Activated CD4-positive, alpha-beta T cell treated with anti-CD3 and anti-CD28 coated beads, Interleukin-2, amount 50 U/mL, for 1 hour (primary cell): ENCODE data around the gene SLC2A4.

Experiments
- DNase-seq: peaks from one replicate; pipeline ENCODE4 v3.0.0-alpha.2; 2020

Gene SLC2A4

DNA sequence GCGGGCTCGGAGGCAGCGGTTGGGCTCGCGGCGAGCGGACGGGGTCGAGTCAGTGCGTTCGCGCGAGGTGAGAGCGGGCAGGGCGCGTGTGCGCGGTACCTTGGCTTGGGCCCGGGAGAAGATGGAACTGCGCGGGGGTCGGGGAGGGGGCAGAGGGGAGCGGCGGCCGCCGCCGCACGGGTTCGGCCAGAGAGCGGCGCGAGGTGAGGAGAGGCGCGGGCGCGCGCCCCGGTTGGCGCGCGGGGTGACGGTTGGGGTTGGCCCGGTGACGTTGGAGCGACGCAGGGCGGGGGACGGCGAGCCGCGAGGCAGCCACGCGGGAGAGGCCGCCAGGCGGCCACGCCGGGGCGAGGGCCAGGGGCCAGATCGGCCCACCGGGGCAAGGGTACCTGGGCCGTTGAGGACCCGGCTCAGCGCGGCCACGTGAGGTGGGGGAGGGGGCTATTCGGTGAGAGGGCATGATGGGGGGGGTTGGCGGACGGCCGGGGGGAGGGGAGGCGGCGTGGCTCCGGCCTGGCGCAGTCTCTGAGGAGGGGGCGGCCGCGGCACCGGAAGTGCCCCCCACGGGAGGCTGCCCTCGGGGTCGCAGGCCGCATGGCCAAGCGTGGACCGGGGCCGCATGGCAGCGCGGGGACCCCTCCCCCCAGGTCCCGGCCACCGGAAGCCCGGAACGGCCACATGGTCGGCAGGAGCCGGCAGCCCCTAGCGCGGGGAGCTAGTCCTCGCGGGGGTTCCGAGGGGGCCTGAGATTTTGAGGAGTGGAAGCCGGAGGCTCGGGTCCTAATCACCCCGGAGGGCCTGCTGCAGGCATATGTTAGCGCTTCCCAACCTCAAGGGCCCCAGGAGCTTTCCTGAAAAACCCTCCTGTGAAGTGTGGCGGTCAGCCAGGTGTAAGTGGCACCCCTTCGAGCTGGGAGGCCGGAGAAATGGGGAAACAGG, 26.4 kb downstream of the SLC2A4 start:
- peak; percentile 59 for DNase-seq

DNA sequence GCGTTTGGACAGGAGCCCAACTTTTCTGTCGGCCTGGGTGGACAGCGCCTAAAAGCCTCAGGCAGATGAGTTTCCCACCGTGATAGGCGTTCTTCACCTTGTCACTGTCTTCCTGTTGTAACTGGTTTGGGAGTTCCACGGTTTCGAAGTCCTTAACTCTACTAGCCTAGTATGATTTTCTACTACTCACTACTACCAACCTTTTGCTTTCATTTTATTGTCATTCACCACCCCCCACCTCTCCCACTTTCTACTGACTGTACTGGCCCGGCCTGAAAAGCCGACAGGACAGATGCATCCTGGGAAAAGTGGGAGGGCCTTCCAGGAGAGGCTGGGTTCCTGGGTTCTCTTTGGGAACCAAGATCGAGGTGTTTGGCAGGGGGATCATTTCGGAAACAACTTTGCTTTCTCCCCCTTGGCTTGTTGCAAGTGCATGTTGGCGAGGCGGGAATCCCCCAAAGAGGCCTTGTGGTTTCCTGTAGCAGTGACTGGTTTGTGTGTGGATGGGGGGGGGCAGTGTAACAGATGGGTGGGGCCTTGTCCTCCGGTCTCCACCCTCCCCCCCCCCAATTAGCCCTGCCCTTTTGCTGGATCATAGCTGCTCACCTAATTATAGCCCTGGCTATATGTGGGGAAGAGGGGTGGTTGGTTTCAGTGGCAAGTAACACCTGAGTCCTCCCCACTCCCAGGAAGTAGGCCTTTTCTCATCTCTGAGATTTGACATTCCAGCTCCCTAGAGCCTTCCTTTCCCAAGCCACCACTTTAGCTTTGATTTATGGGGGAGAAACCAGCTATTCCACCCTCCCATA, 27.3 kb downstream of the SLC2A4 start:
- peak; percentile 84 for DNase-seq

DNA sequence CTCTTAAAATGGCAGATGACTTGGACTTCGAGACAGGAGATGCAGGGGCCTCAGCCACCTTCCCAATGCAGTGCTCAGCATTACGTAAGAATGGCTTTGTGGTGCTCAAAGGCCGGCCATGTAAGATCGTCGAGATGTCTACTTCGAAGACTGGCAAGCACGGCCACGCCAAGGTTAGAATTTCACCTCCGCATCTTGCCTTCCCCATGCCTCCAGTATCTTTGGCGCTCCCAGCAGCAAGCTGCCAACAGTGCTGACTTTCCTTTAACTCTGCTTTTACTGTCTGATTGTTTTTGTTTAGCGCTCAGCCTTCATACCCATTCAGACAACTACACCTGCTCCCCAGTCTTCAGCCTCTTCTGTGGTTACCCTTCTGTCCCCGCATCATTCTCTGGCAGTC, 28.1 kb downstream of the SLC2A4 start:
- no peak for DNase-seq

DNA sequence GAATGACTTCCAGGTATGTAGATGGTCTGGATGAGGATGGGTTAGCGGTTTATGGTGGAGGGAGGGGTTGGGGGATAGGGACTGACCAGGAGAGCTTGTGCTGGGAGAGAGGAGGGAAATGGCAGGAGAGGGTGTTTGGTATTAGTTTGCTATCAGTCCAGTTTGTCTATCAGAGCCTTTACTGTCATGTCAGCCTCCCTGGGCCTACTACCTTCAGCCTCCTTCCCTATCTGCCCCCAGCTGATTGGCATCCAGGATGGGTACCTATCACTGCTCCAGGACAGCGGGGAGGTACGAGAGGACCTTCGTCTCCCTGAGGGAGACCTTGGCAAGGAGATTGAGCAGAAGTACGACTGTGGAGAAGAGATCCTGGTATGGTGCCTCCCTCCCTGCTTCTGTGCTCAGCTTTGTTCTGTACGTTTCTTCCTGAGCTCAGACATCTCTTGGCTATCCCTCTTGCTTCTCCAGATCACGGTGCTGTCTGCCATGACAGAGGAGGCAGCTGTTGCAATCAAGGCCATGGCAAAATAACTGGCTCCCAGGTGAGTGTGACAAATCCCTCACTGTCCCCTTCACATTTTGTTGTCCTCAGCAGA, 29.7 kb downstream of the SLC2A4 start:
- DNase-seq: no peak

DNA sequence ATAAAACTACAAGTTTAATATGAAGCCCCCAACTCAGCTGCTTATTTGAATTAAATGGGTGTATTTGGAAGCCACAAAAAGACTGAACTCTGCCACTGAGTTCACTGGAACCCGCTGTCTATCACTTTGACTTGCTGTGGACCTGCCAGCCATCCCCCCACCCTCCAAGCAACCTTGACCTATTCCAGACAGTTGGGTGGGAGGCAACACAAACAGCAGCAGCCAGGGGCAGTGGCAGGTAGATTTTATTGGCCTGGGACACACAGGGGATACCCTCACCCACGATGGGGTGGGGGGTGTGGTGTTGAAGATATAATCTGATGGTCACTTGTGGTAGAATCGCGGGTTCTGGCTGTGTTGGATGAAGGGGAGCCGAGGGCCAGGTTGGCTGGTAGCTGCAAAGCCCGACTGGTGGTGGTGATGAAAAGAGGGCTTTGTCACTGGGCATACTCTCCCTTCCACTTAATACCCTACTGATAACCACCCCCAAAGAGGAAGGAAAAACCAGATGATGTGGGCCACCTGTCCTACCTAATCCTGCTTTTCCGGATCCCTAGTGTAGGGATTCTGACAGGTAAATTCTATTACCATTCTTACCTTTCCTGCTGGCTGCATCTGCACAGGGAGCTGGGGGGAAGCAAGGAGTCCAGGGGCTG, 31.0 kb downstream of the SLC2A4 start:
- DNase-seq: no peak

DNA sequence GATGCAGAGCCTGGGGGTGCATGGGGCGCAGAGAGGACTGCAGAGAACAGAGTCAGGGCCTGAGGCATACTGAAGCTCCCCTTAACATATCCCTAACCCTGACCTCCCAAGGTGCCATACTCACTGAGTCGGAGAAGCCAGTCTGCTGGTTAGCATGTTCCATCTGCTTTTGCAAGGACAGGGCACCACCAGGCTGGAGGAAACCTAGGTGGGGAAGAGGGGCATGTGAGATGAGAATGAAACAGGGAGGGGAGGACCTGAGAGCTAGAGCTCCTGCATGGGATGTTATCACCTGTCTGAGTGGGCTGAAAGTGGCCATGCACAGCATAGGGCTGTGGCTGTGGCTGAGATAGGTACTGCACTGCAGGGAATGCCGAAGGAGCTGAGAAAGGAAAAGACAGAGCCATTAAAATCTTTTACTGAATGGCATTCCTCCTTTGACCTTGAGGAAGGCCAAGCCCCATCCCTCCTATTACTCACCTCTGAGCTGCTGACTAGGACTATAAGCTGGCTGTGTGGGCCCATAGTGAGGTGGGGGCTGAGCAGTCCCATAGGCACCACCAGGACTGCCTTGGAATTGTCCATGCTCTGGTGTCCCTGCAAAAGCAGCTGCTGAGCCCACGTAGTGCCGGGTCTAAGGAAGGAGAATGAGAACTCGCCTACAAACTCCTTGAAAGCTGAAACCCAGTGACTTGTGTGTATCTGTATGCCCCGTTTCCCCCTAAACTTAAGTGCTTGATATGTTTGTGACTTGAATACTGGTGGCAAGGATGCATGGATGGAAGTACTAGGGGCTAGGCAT, 31.8 kb downstream of the SLC2A4 start:
- DNase-seq: no peak

DNA sequence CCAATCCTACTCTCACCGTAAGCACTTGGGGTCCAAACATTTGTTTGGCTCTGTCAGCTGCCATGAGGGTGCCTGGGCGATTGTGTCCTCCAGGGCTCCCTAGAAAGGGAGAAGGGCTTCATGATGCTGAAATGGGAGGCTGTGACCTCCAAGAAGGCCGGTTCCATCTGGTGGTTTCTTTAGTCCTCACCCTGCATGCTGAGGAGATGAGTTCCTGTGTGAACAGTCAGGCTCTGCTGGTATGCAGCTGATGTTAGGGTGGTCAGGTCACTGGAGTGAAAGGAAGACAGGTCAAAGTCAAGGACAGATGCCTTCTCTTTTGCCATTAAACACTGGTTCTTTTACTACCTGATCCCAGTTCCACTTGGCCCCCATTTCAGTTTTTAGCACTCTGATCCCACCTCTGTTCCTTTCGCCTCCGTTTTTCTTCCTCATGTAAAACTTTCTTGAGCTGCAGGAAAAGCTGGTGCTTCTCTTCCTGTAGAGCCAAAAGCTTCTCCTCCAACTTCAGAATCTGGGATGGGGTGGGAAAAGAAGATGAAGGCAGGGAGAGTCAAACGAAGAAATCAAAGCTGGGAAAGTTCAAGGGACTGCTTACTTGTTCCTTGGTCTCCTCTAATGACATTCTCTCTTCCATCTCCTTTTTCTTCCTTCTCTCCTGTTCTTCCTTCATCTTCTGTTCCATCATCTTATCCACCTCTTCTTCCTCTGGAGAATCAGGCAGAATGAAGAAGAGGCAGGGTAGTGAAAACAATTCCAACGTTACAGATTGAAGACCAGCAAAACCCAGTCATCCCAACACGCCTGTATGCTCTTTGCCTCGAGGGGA, 32.6 kb downstream of the SLC2A4 start:
- DNase-seq: no peak

DNA sequence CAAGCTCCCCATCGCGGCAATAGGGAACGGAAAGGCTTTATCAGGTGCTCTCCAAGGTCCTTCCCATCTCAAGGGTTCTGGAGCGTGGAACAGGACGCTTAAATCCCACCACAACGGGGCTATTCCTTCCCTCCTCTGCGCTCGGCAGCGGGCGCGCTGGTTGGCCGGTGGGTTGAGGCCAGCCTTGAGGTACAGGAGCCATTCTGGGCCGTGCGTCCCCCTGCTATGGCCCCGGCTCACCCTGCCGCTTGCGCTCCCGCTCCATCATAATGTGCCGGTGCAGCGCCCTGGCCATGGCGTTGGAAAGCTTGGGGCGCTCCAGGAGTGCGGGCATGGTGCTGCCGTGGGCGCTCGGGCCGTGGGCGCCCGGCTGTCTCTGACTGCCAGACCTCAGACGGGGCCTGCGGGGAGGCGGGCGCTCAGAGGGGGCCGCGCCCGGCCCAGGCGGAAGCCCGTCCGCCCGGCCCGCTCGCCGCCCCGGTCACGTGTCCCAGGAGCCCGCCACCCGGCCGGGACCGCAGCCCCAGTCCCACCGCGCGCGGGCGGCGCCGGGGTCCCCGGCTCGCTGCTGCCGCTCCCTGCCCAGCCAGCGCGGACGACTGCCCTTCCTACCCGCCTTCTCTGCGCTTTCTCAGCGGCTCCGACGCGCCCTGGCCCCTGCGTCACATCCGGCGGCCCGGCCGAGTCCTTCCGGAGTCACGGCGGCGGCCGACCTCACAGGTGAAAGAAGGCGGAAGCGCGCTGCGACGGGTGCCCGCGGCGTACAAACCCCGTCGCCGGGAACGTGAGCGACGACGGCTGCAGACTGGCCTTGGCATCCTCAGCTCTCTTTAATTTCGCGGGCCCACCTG, 33.4 kb downstream of the SLC2A4 start, which contains the start of gene GPS2:
TSS of gene GPS2 (minus strand) at position 642 of the 851 bp plus-strand sequence. CDS start at position 334, 308 bp downstream.
- DNase-seq: peak; percentile 94

DNA sequence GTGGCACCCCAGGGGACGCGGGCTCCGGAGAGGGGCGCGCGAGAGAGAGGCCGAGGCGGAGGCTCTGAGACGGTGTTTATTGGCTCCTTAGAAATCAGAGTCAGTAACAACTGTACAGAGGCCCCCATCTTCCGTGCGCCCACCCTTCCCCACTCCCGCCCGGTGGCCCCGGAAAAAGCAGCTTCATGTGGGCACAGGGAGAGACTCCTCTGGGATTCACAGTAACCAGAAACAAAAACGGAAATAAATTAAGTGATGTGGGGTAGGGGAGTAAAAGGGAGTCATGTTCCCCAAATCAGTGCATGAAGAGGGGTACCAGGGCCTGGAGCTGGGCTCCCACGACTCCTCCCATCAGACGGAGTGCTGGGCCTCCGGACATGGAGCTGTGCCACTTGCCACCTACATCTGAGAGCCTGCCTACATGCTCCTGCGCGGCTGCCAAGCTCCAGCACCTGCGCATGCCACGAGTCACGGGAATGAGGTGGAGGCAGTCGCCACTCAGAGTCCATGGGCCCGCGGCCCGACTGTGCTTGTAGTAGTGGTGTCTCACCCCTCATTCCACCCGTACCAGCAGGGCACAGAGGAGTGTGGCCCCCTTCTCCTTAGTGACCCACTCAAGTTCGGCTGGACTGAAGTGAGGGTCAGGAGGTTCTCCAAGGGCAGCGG, 34.2 kb downstream of the SLC2A4 start:
- DNase-seq: no peak

DNA sequence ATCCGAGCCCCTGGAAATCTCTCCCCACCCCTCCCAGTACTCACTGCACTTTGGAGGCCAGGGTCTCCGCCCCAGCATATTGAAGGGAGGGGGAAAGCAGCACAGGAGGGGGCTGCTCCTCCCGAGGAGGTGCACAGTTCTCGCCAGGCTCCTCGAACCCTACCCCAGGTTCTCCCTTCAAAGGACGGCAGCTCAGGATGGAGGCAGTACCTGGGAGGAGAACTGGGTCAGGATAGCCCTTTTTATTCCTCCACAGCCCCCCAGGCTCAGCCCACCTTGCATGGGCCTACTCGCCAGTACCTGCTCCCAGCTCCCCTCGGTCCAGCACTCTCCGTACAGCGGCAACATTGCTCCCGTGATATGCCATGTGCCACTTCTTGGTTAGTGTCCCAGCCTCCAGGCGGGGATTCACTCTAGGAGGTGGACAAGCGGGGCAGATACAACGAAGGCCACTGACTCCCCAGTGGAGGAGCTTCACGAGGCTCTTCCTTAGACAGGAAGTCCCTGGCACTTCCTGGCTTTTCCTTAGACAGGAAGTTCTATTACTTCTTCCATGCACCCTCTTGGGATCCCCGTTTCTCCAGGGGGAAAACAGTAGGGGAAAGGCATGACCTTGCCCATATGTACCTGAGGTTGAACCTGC, 35.8 kb downstream of the SLC2A4 start:
- DNase-seq: no peak

DNA sequence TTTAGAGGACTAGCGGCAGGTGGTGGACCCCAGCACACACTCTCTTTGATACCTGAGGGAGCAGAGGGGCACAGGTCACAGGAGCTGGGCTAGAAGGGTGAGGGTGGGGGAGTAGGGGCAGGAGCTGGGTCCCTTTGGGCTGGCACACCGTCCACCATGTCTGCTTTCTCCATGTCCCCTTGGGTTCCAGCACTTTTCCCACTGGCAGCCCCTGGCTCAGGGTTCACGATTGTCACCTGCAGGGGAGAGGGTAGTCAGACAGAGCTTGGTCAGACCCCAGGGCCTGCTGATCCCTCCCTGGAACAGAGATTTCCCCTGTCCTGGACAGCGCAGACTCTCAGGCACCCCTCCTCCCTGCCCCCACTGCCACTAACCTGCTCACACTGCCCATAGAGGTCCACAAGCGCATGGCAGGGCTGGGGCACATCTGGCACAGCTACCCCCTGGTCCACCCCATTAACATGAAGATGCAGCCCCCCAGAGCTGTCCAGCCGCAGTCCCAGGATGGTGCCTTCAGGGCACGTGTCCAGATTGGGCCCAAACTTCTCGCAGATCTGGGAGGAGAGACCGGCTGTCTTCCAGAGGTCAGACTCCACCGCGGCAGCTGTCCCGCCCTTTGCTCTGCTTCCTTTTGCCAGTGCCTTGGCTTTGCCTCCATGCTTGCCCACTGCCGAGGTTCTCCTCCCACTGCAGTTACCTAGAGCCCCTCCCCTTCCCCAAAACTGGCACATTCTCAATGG, 36.8 kb downstream of the SLC2A4 start:
- DNase-seq: no peak

DNA sequence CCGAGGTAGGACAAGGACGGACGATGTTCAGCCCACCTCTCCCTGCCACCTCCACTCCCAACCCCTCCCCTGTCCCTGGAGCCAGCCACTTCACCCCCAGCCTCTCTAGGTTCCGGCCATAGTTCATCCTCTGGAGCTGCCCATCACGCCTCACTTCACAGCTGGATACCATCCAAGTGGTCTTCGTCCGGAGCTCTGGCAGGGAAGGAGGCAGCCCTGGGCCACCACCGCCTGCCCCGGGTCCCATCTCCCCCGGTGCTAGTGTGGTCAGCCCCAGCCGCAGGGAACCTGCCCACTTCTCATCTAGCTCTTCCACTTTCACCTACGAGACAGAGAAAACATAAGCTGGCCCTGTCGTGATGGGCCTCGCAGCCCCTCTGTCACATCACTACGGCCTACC, 39.9 kb downstream of the SLC2A4 start:
- no peak for DNase-seq

DNA sequence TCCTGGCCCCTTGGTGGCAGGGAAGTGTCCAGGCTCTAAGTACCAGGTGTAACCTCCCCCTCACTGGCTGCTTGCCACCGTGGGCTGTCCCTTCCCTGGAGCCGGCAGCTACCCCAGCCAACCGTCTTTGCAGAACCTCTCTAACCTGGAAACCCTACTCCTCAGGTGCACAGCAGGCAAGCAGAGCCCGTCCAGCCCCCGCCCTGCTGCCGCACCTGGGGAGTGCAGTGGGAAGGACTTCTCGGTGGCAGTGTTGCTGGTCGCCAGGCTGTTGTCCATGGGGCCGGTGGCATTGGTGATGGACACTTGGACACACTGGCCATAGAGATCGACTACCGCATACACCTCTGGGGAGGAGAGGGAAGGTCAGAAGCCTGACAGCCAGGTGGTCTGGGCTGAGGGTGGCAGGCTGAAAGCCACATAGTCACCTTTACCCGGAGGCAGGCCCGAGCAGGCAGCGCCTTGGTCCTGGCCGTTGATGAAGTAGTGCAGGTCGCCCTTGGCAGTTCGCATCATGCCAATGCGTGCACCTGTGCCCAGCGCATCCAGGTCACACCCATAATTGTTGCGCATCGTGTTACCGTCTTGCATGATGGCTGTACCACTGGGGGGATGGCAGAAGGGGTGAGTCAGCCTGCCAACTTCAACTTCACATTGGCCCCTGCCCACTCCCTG, 41.1 kb downstream of the SLC2A4 start:
- no peak for DNase-seq

DNA sequence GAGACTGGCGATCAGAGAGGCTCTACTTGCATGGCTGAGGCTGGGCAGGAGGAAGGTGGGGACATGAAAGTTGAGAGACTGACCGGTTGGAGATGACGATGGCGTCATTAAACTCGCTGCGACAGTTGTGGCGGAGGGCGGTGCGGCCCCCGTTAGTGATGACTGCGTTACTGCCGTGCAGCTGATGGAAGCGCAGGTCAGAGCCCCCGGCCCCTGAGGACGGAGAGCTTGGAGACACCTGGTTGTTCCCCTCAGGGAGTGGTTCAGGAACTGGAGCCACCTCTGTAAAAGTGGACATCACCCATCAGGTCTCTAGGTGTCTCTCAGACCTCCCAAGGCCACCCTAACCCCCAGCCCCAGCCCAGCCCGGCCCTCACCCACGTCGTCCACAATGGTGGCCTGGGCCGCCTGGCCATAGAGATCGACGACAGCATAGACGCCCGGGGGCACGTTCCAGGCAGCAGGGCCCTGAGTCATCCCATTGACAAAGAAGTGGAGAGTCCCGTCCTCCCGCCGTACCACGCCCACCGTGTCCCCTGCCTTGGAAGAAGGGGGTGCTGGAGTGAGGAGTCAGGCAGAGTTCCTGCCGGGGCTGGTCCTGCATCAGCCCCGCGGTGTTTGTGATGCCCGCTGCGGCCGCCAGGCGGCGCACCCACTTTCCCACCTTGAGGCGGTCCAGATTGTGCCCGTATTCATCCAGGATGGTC, 42.4 kb downstream of the SLC2A4 start:
- DNase-seq: peak; percentile 66

DNA sequence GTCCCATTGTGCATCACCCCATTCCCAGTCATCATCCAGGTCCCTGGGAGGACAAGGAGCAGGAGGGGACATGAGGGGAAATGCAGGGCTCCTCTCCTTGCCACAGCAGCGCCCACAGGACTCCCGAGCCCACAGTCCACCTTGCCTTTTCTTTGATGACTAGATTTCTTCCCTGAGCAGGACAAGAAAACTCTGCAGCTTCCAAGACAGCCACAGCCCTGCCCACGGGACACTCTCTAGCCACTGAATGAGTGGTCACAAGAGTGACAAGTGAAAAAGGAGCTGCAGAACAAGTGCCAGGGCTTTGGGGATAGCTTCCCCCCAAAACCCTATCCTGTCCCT, 42.9 kb downstream of the SLC2A4 start:
- DNase-seq: no peak

DNA sequence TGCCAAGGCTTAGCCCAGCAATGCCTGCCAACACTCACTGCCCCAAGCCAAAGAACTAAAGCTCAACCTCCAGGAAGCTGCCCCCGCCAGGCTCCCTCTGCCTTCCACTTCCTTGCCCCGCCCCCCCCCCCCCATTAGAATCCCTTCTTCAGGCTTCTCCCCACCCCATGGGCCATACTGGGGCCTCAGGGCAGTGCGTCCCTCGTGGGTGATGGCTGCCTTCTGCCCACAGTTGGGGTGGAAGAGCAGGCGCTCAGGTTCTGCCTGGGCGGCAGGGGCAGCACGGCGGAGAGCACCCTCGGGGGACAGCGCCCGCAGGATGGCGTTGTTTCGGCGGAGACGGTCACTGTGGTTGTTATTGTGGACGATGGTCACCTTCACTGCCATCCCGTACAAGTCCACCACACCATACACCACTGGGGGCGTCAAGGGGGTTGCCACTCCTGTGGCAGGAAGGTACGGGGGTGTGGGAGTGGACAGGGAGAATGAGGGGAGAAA, 43.6 kb downstream of the SLC2A4 start:
- no peak for DNase-seq

DNA sequence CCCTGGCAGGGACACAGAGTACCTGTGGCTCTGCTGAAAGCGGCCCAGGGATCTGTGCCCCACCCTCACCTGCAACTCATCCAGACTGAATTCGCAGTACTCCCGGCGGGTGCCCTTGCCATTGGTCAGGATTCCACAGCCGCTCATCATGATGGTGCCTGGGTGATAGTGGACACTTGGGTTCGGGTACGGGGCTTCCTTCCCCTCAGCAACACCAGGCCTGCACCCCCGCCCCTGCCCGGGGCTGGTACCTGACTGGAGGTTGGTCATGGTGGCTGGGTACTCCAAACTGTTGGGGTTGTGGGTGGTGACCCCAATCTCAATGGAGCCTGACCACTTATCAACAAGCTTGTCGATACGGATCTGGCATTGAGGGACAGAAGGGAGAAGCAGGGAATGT, 44.7 kb downstream of the SLC2A4 start:
- no peak for DNase-seq
